HepG2 (cell line): Measurements from ENCODE around the gene NSMF. TPM values are rescaled to one million over a fixed set of nuclear protein-coding genes. Genes with fewer than 3 reads are reported as not detected.

Experiments used
- CENPT ChIP-seq: sonication (generic); formaldehyde crosslinking; IDR thresholded peaks from 2 replicates; pipeline ENCODE4 v1.8.0; 2022; ENCODE audit warnings: low read depth, mild to moderate bottlenecking, moderate library complexity, missing genetic modification reagents
- CHD4 ChIP-seq: fragments of 200-600 bp; sonication (generic); IDR thresholded peaks from 2 replicates; pipeline ENCODE4 v1.7.0; 2017; ENCODE audit warnings: mild to moderate bottlenecking, low read length, borderline replicate concordance
- DR1 ChIP-seq: sonication (generic); formaldehyde crosslinking; IDR thresholded peaks from 2 replicates; pipeline ENCODE4 v1.8.0; 2021; ENCODE audit warnings: mild to moderate bottlenecking, missing genetic modification reagents, inconsistent platforms
- KDM5B ChIP-seq: sonication (generic); formaldehyde crosslinking; IDR thresholded peaks from 2 replicates; pipeline ENCODE4 v1.4.0; 2020; ENCODE audit warnings: missing genetic modification reagents, mild to moderate bottlenecking, borderline replicate concordance
- MAFK ChIP-seq, 2 experiments: IDR thresholded peaks in 1 of 2; conservative IDR thresholded peaks in 1 of 2; 2 replicates each; pipeline ENCODE4 v1.6.1; 2011; ENCODE audit warnings: improper control_type of control experiment in 2 of 2, low read length in 2 of 2
- MXD4 ChIP-seq: IDR thresholded peaks from 2 replicates; pipeline ENCODE4 v1.6.1; 2016; ENCODE audit warnings: mild to moderate bottlenecking, missing biosample characterization, missing genetic modification reagents
- SETDB1 ChIP-seq: sonication (generic); formaldehyde crosslinking; IDR thresholded peaks from 2 replicates; pipeline ENCODE4 v1.5.1; 2020; ENCODE audit warnings: missing genetic modification reagents, mild to moderate bottlenecking, borderline replicate concordance
- ZNF329 ChIP-seq: sonication (generic); formaldehyde crosslinking; IDR thresholded peaks from 2 replicates; pipeline ENCODE4 v1.9.0; 2021; ENCODE audit warnings: low read depth, mild to moderate bottlenecking, missing genetic modification reagents
- ZNF788 ChIP-seq: sonication (generic); formaldehyde crosslinking; IDR thresholded peaks from 2 replicates; pipeline ENCODE4 v1.5.0; 2020; ENCODE audit warnings: mild to moderate bottlenecking, missing genetic modification reagents, borderline replicate concordance
- ZSCAN20 ChIP-seq: sonication (generic); formaldehyde crosslinking; IDR thresholded peaks from 2 replicates; pipeline ENCODE4 v1.4.0; 2020; ENCODE audit warnings: missing genetic modification reagents, mild to moderate bottlenecking, borderline replicate concordance
- polyA plus RNA-seq, 8 experiments: library from polyadenylated mRNA; depleted of rRNA in 3 of 8; stranded (reverse) in 7 of 8; unstranded in 1 of 8; fragments of >200 nt; fragmentation: Illumina TruSeq in 4 of 8; extraction: Trizol in 4 of 8; gene quantifications; 2 replicates each; pipeline versions ENCODE4 v1.2.1 to v1.2.3, GENCODE V29; 2011 to 2016; ENCODE audit warnings: low read depth in 4 of 8, missing spikeins in 1 of 8, mixed read lengths in 1 of 8; ENCODE audit not compliant: insufficient read depth in 1 of 8
- total RNA-seq, 5 experiments: library from RNA; depleted of rRNA; stranded (reverse); fragments of >200 nt; fragmentation: Illumina TruSeq; extraction: Trizol; gene quantifications; 2 replicates each; pipeline ENCODE4 v1.2.3, GENCODE V29; 2016; ENCODE audit warnings: low read depth in 1 of 5
- TF ChIP-seq, protein P1 (sequence below): IDR thresholded peaks from 2 replicates; pipeline ENCODE4 v1.6.1; 2012; ENCODE audit warnings: low read depth, low read length, improper control_type of control experiment
- TF ChIP-seq, protein P2 (sequence below): sonication (generic); formaldehyde crosslinking; conservative IDR thresholded peaks from 2 replicates; pipeline ENCODE4 v1.8.0; 2022; ENCODE audit warnings: missing genetic modification reagents
- TF ChIP-seq, protein P3 (sequence below): sonication (generic); formaldehyde crosslinking; IDR thresholded peaks from 2 replicates; pipeline ENCODE4 v1.4.0; 2020; ENCODE audit warnings: missing genetic modification reagents, borderline replicate concordance

The NSMF gene
- total and polyA plus RNA-seq, 2 of the 13 experiments (the other 11 are each of a cell fraction or from before 2014, with no cell fraction given): 44.3 to 183 TPM

DNA sequence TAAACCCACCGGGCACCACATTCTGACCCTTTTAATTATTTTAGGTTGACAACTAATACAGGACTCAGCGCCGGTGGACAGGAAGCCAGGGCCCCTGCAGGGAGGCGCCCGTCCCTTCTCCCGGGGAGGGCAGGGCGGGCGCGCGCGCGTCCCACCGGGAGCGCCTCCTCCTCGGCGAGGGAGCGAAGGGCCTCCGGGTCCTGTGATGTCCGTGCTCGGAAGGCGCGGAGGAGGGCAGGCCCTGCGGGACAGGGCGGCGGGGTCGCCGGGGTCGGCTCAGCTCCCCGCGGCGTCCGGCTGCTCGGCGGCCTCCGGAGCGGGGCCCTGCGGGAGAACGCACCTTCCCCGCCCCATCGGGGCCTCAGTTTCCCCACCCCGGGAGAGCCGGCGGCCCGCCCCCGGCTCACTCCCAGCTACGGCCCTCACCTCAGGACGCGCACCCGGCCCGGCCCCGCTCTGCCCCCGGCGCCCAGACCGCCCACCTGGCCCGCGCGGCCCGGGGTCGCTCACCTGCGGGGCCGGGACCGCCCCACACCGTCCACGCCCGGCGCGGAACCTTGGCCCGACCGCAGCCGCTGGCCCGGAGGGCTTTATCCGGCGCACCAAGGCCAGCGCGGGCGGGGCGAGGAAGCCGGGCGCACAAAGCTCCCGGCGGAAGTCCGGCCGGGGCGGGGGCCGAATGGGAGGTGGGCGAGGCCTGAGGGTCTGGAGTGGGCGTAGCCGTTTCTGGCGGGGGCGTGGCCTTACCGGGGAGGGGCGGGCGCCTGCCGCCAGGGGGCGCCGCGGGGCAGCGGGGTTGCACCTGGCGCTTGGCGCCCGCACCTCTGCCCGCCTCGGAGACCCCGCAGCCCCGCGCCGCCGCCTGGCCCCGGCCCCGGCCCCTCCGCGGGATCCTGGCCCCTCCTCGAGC is 36.3 kb downstream of the NSMF start, which contains the start of the genes EXD3 and NOXA1 (continued):
- TF ChIP-seq, protein P1, sequence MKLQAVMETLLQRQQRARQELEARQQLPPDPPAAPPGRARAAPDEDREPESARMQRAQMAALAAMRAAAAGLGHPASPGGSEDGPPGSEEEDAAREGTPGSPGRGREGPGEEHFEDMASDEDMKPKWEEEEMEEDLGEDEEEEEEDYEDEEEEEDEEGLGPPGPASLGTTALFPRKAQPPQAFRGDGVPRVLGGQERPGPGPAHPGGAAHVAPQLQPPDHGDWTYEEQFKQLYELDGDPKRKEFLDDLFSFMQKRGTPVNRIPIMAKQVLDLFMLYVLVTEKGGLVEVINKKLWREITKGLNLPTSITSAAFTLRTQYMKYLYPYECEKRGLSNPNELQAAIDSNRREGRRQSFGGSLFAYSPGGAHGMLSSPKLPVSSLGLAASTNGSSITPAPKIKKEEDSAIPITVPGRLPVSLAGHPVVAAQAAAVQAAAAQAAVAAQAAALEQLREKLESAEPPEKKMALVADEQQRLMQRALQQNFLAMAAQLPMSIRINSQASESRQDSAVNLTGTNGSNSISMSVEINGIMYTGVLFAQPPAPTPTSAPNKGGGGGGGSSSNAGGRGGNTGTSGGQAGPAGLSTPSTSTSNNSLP: peak; percentile 71
- TF ChIP-seq ZNF788 (CRISPR knock-in tag) (peak; percentile 88; the same call in 1 of the 2 replicates), SETDB1 (CRISPR knock-in tag) (no peak), MAFK (conservative IDR thresholded peaks at IDR 0.05 in 1 of 2, IDR thresholded peaks at IDR 0.05 in 1 of 2; ENCODE audit: low read length in 2 of 2) (no peak), ZNF329 (CRISPR knock-in tag) (peak; percentile 58; the same call in 1 of the 2 replicates), CENPT (no peak), ZSCAN20 (CRISPR knock-in tag) (no peak; the same call in 1 of the 2 replicates), MXD4 (CRISPR knock-in tag) (no peak), DR1 (CRISPR knock-in tag) (no peak), KDM5B (CRISPR knock-in tag) (peak; percentile 32; the same call in 1 of the 2 replicates), CHD4 (no peak)
- TF ChIP-seq, protein P2, sequence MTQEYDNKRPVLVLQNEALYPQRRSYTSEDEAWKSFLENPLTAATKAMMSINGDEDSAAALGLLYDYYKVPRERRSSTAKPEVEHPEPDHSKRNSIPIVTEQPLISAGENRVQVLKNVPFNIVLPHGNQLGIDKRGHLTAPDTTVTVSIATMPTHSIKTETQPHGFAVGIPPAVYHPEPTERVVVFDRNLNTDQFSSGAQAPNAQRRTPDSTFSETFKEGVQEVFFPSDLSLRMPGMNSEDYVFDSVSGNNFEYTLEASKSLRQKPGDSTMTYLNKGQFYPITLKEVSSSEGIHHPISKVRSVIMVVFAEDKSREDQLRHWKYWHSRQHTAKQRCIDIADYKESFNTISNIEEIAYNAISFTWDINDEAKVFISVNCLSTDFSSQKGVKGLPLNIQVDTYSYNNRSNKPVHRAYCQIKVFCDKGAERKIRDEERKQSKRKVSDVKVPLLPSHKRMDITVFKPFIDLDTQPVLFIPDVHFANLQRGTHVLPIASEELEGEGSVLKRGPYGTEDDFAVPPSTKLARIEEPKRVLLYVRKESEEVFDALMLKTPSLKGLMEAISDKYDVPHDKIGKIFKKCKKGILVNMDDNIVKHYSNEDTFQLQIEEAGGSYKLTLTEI (CRISPR knock-in tag): no peak
- TF ChIP-seq, protein P3, sequence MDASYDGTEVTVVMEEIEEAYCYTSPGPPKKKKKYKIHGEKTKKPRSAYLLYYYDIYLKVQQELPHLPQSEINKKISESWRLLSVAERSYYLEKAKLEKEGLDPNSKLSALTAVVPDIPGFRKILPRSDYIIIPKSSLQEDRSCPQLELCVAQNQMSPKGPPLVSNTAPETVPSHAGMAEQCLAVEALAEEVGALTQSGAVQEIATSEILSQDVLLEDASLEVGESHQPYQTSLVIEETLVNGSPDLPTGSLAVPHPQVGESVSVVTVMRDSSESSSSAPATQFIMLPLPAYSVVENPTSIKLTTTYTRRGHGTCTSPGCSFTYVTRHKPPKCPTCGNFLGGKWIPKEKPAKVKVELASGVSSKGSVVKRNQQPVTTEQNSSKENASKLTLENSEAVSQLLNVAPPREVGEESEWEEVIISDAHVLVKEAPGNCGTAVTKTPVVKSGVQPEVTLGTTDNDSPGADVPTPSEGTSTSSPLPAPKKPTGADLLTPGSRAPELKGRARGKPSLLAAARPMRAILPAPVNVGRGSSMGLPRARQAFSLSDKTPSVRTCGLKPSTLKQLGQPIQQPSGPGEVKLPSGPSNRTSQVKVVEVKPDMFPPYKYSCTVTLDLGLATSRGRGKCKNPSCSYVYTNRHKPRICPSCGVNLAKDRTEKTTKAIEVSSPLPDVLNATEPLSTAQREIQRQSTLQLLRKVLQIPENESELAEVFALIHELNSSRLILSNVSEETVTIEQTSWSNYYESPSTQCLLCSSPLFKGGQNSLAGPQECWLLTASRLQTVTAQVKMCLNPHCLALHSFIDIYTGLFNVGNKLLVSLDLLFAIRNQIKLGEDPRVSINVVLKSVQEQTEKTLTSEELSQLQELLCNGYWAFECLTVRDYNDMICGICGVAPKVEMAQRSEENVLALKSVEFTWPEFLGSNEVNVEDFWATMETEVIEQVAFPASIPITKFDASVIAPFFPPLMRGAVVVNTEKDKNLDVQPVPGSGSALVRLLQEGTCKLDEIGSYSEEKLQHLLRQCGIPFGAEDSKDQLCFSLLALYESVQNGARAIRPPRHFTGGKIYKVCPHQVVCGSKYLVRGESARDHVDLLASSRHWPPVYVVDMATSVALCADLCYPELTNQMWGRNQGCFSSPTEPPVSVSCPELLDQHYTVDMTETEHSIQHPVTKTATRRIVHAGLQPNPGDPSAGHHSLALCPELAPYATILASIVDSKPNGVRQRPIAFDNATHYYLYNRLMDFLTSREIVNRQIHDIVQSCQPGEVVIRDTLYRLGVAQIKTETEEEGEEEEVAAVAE (CRISPR knock-in tag): no peak
